HepG2 (cell line): ENCODE data around the gene FBXL12. TPM values are rescaled to one million over a fixed set of nuclear protein-coding genes. Genes with fewer than 3 reads are reported as not detected.

ENCODE experiments used
- ATAC-seq: fragments of 200-7000 bp; cut with Tn5 transposase; 3 replicates; pipeline ENCODE4 v1.9.1; 2020; ENCODE audit warnings: mild to moderate bottlenecking, moderate library complexity
- BruUV-seq: library from RNA; stranded (reverse); fragments of 400-500 nt; replicated peaks from 2 replicates; lab custom pipeline; 2021; lab: Mats Ljungman, UMichigan
- CTCF ChIA-PET: fragments of 300-600 bp; formaldehyde crosslinking; extraction: SDS; loops from one replicate; lab custom pipeline; 2021; ENCODE audit warnings: low total read pairs, inconsistent platforms, low intra/inter-chr PET ratio; lab: Yijun Ruan, JAX
- POLR2A ChIA-PET: fragments of 350-600 bp; sonication (Branson Sonifier 250); formaldehyde crosslinking; loops from one replicate; lab custom pipeline; 2020; ENCODE audit warnings: antibody characterized with exemption, inconsistent platforms; lab: Yijun Ruan, JAX
- DNase-seq: peaks from one replicate; pipeline ENCODE4 v3.0.0-alpha.2; 2015; ENCODE audit warnings: low spot score
- FAIRE-seq: peaks from 3 replicates; lab custom pipeline; 2011; peaks lifted over from hg19 to GRCh38; lab: Jason Lieb, UNC
- H2AFZ ChIP-seq: one replicate; pipeline ENCODE4 v1.6.1; 2011; ENCODE audit warnings: low read length, inconsistent platforms
- H3K27ac ChIP-seq: fragments of 300-600 bp; 3 replicates; pipeline ENCODE4 v1.8.0; 2011; ENCODE audit warnings: mixed run types, mild to moderate bottlenecking, mixed read lengths, low read length, inconsistent platforms; ENCODE audit not compliant: insufficient read depth; ENCODE audit errors: extremely low read length
- H3K27me3 ChIP-seq, 2 experiments: fragments of 200-600 bp in 1 of 2; 2 replicates in 1 of 2; 3 replicates in 1 of 2; pipeline versions ENCODE4 v1.6.0 to v1.8.0; 2011; ENCODE audit warnings: low read length in 2 of 2, mild to moderate bottlenecking in 2 of 2, moderate library complexity in 2 of 2, inconsistent platforms in 1 of 2; ENCODE audit not compliant: insufficient read depth in 2 of 2, control insufficient read depth in 1 of 2
- H3K36me3 ChIP-seq, 2 experiments: fragments of 200-600 bp in 1 of 2; replicated peaks in 1 of 2; 2 replicates in 1 of 2; 3 replicates in 1 of 2; pipeline versions ENCODE4 v1.5.1 to v1.8.0; 2011; ENCODE audit warnings: low read length in 2 of 2, inconsistent platforms in 1 of 2; ENCODE audit not compliant: insufficient read depth in 2 of 2, control insufficient read depth in 1 of 2
- H3K4me1 ChIP-seq: 2 replicates; pipeline ENCODE4 v1.5.1; 2012; ENCODE audit warnings: low read length, inconsistent platforms; ENCODE audit not compliant: insufficient read depth
- H3K4me2 ChIP-seq: 2 replicates; pipeline ENCODE4 v1.6.0; 2011; ENCODE audit warnings: low read depth, low read length, inconsistent platforms
- H3K4me3 ChIP-seq, 3 experiments: fragments of 200-600 bp in 1 of 3; sonication (generic), shearing (Covaris generic) in 1 of 3; replicated peaks in 1 of 3; 2 replicates each; pipeline ENCODE4 v1.5.1; 2011 to 2016; ENCODE audit warnings: low read length in 3 of 3, inconsistent platforms in 2 of 3, low read depth in 2 of 3, mild to moderate bottlenecking in 2 of 3, control low read depth in 1 of 3, mixed read lengths in 1 of 3; ENCODE audit not compliant: insufficient read depth in 1 of 3
- H3K79me2 ChIP-seq: one replicate; pipeline ENCODE4 v1.6.1; 2011; ENCODE audit warnings: low read length, inconsistent platforms; ENCODE audit not compliant: insufficient read depth
- H3K9ac ChIP-seq: 2 replicates; pipeline ENCODE4 v1.6.0; 2011; ENCODE audit warnings: mild to moderate bottlenecking, low read depth, low read length, inconsistent platforms; ENCODE audit not compliant: insufficient read depth
- H3K9me3 ChIP-seq: 2 replicates; pipeline ENCODE4 v1.5.1; 2012; ENCODE audit warnings: mild to moderate bottlenecking, low read length
- H4K20me1 ChIP-seq: 2 replicates; pipeline ENCODE4 v1.6.0; 2011; ENCODE audit warnings: inconsistent platforms, mild to moderate bottlenecking, low read length, moderate library complexity; ENCODE audit not compliant: insufficient read depth
- HNF4G ChIP-seq, 2 experiments: sonication (generic) in 1 of 2; formaldehyde crosslinking in 1 of 2; IDR thresholded peaks; 2 replicates each; pipeline versions ENCODE4 v1.4.0 to v1.6.1; 2011 to 2020; ENCODE audit warnings: borderline replicate concordance in 2 of 2, low read depth in 2 of 2, mild to moderate bottlenecking in 2 of 2, low read length in 1 of 2, missing genetic modification reagents in 1 of 2, moderate library complexity in 1 of 2
- RNF2 ChIP-seq: fragments of 450-650 bp; conservative IDR thresholded peaks from 2 replicates; pipeline ENCODE4 v1.6.1; 2016; ENCODE audit warnings: low read depth
- SMAD3 ChIP-seq: sonication (generic); formaldehyde crosslinking; IDR thresholded peaks from 2 replicates; pipeline ENCODE4 v1.4.0; 2020; ENCODE audit warnings: missing genetic modification reagents
- XRCC5 ChIP-seq: fragments of 200-400 bp; formaldehyde crosslinking; optimal IDR thresholded peaks from 2 replicates; pipeline ENCODE3; 2017; ENCODE audit warnings: mild to moderate bottlenecking, low read length
- ZEB1 ChIP-seq: IDR thresholded peaks from 2 replicates; pipeline ENCODE4 v1.6.1; 2012; ENCODE audit warnings: mild to moderate bottlenecking, low read depth, inconsistent platforms; ENCODE audit not compliant: insufficient replicate concordance
- ZFP1 ChIP-seq: IDR thresholded peaks from 2 replicates; pipeline ENCODE4 v1.6.1; 2016
- ZNF136 ChIP-seq: sonication (generic); formaldehyde crosslinking; IDR thresholded peaks from 2 replicates; pipeline ENCODE4 v1.8.1; 2022; ENCODE audit warnings: low read depth, mild to moderate bottlenecking, moderate library complexity, missing genetic modification reagents
- ZNF234 ChIP-seq: sonication (generic); formaldehyde crosslinking; conservative IDR thresholded peaks from 2 replicates; pipeline ENCODE4 v1.5.1; 2020; ENCODE audit warnings: mild to moderate bottlenecking, missing genetic modification reagents
- ZNF451 ChIP-seq: sonication (generic); formaldehyde crosslinking; IDR thresholded peaks from 2 replicates; pipeline ENCODE4 v1.5.0; 2020; ENCODE audit warnings: mild to moderate bottlenecking, missing genetic modification reagents
- ZNF567 ChIP-seq: sonication (generic); formaldehyde crosslinking; IDR thresholded peaks from 2 replicates; pipeline ENCODE4 v1.8.1; 2023; ENCODE audit warnings: mild to moderate bottlenecking, missing genetic modification reagents, borderline replicate concordance
- ZNF883 ChIP-seq: sonication (generic); formaldehyde crosslinking; IDR thresholded peaks from 2 replicates; pipeline ENCODE4 v1.5.1; 2020; ENCODE audit warnings: mild to moderate bottlenecking, missing genetic modification reagents; ENCODE audit errors: not compliant biosample characterization
- ZSCAN22 ChIP-seq: sonication (generic); formaldehyde crosslinking; IDR thresholded peaks from 2 replicates; pipeline ENCODE4 v1.4.0; 2020; ENCODE audit warnings: mild to moderate bottlenecking, missing genetic modification reagents
- in situ Hi-C: cut with HindIII; loops from 2 replicates; pipeline ENCODE4 v1.10.0; 2017; ENCODE audit warnings: low pct_unique_long_range_greater_than_20kb; ENCODE audit not compliant: extremely low pct_ligation_motif_present
- intact Hi-C: fragments of 100-400 bp; cut with micrococcal nuclease; formaldehyde crosslinking; loops from one replicate; pipeline ENCODE4 v1.10.0; 2022; ENCODE audit not compliant: unreplicated experiment
- polyA plus RNA-seq, 8 experiments: library from polyadenylated mRNA; depleted of rRNA in 3 of 8; stranded (reverse) in 7 of 8; unstranded in 1 of 8; fragments of >200 nt; fragmentation: Illumina TruSeq in 4 of 8; extraction: Trizol in 4 of 8; gene quantifications; 2 replicates each; pipeline versions ENCODE4 v1.2.1 to v1.2.3, GENCODE V29; 2011 to 2016; ENCODE audit warnings: low read depth in 4 of 8, missing spikeins in 1 of 8, mixed read lengths in 1 of 8; ENCODE audit not compliant: insufficient read depth in 1 of 8
- total RNA-seq, 5 experiments: library from RNA; depleted of rRNA; stranded (reverse); fragments of >200 nt; fragmentation: Illumina TruSeq; extraction: Trizol; gene quantifications; 2 replicates each; pipeline ENCODE4 v1.2.3, GENCODE V29; 2016; ENCODE audit warnings: low read depth in 1 of 5
- TF ChIP-seq, protein P1 (sequence below): sonication (generic); formaldehyde crosslinking; IDR thresholded peaks from 2 replicates; pipeline ENCODE4 v1.5.1; 2020; ENCODE audit warnings: mild to moderate bottlenecking, missing genetic modification reagents, borderline replicate concordance
- TF ChIP-seq, protein P2 (sequence below): sonication (generic); formaldehyde crosslinking; IDR thresholded peaks from 2 replicates; pipeline ENCODE4 v1.4.0; 2020; ENCODE audit warnings: missing genetic modification reagents
- TF ChIP-seq, protein P3 (sequence below): sonication (generic); formaldehyde crosslinking; IDR thresholded peaks from 2 replicates; pipeline ENCODE4; 2020; ENCODE audit warnings: missing genetic modification reagents, mild to moderate bottlenecking, borderline replicate concordance

FBXL12 gene
- total and polyA plus RNA-seq, 2 of the 13 experiments (the other 11 are each of a cell fraction or from before 2014, with no cell fraction given), result 20.4 to 23.1 TPM

DNA sequence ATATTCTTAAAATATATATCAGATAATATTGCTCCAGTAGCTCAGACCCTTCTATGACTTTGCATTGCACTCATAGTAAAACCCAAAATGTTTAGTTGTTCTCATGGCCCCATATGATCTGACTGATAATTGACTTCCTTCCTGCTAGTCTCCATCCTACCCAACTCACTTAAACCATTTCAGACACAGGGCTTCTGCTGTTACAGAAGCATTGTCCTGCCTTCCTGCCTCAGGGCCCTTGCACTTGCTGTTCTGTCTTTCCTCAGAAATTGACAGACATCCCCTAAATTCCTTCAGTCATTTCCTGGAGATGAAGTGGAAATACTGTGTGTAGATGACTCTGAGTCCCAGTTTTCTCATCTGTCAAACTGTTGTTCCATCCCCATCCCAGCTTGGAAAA lies 19.7 kb downstream of the FBXL12 start:
- DNase-seq (no peak), FAIRE-seq (no peak), ATAC-seq (no peak)
- no TSS peak for BruUV-seq
- no peaks in the 10 kb centered on the region for H4K20me1 ChIP-seq
- H3K79me2 ChIP-seq, result no peaks in the 10 kb centered on the region
- no peaks in the 10 kb centered on the region for H3K4me1 ChIP-seq
- no peak overlapping the region for H3K4me3 ChIP-seq
- POLR2A ChIA-PET, result interaction anchor here (1.4 kb wide), 1 partner anchor 20 kb away, joined by 3 read pairs; the partner anchor contains the start of gene FBXL12
- H3K27ac ChIP-seq, result no peak overlapping the region
- H3K9me3 ChIP-seq, result no peaks in the 10 kb centered on the region
- H3K9ac ChIP-seq, result no peak overlapping the region
- TF ChIP-seq ZNF883 (no peak), ZNF234 (no peak), ZSCAN22 (CRISPR knock-in tag) (no peak), ZFP1 (CRISPR knock-in tag) (no peak), ZNF451 (CRISPR knock-in tag) (no peak), XRCC5 (no peak), ZNF136 (CRISPR knock-in tag) (no peak), ZNF567 (CRISPR knock-in tag) (no peak), HNF4G (IDR thresholded peaks at IDR 0.05; ENCODE audit: borderline replicate concordance, low read depth, low read length) (no peak), HNF4G (CRISPR knock-in tag; IDR thresholded peaks at IDR 0.05; ENCODE audit: borderline replicate concordance, low read depth) (no peak), RNF2 (no peak), ZEB1 (no peak), SMAD3 (no peak)
- TF ChIP-seq, protein P1, sequence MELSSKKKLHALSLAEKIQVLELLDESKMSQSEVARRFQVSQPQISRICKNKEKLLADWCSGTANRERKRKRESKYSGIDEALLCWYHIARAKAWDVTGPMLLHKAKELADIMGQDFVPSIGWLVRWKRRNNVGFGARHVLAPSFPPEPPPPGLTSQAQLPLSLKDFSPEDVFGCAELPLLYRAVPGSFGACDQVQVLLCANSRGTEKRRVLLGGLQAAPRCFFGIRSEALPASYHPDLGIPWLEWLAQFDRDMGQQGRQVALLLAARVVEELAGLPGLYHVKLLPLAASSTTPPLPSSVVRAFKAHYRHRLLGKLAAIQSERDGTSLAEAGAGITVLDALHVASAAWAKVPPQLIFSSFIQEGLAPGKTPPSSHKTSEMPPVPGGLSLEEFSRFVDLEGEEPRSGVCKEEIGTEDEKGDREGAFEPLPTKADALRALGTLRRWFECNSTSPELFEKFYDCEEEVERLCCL, result no peak
- TF ChIP-seq, protein P2, sequence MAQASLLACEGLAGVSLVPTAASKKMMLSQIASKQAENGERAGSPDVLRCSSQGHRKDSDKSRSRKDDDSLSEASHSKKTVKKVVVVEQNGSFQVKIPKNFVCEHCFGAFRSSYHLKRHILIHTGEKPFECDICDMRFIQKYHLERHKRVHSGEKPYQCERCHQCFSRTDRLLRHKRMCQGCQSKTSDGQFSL (CRISPR knock-in tag), result no peak
- TF ChIP-seq, protein P3, sequence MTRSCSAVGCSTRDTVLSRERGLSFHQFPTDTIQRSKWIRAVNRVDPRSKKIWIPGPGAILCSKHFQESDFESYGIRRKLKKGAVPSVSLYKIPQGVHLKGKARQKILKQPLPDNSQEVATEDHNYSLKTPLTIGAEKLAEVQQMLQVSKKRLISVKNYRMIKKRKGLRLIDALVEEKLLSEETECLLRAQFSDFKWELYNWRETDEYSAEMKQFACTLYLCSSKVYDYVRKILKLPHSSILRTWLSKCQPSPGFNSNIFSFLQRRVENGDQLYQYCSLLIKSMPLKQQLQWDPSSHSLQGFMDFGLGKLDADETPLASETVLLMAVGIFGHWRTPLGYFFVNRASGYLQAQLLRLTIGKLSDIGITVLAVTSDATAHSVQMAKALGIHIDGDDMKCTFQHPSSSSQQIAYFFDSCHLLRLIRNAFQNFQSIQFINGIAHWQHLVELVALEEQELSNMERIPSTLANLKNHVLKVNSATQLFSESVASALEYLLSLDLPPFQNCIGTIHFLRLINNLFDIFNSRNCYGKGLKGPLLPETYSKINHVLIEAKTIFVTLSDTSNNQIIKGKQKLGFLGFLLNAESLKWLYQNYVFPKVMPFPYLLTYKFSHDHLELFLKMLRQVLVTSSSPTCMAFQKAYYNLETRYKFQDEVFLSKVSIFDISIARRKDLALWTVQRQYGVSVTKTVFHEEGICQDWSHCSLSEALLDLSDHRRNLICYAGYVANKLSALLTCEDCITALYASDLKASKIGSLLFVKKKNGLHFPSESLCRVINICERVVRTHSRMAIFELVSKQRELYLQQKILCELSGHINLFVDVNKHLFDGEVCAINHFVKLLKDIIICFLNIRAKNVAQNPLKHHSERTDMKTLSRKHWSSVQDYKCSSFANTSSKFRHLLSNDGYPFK (CRISPR knock-in tag), result no peak
- H3K4me2 ChIP-seq, result no peak overlapping the region
- CTCF ChIA-PET, result no interaction called here
- in situ Hi-C loops, result loop anchor here (5.0 to 25.0 kb wide), 2 partner anchors 487 to 662 kb away; partner anchors contain the start of genes OR7G3 and ZNF317
- no peak overlapping the region for H2AFZ ChIP-seq
- H3K27me3 ChIP-seq, result no peaks in the 10 kb centered on the region
- intact Hi-C loops, result loop anchor here (10.0 kb wide), 1 partner anchor 484 kb away; no protein-coding TSS in a partner anchor
- H3K36me3 ChIP-seq, result no peaks in the 10 kb centered on the region
